T1000 (cell line): ENCODE results near the gene CDK11B.

Experiments used
- DNase-seq: peaks from one replicate; lab custom pipeline; 2025; ENCODE audit warnings: mixed read lengths; lab: John Stamatoyannopoulos, UW

Gene CDK11B

GRCh38 chr1:1615256-1616044 is 43.4 kb downstream of the CDK11B start, which contains the start of gene MIB2:
TSS of gene MIB2 (plus strand) at chr1:1615500. CDS start at chr1:1623453, 7,953 bp downstream.
- DNase-seq, result peak; percentile 96

GRCh38 chr1:1614954-1615255 is 43.9 kb downstream of the CDK11B start:
- DNase-seq, result no peak

GRCh38 chr1:1614204-1614953 is 44.4 kb downstream of the CDK11B start:
- no peak for DNase-seq

- no peak for DNase-seq
These were observed 45.2 kb downstream of the CDK11B start for GRCh38 chr1:1613509-1614082.

DNA sequence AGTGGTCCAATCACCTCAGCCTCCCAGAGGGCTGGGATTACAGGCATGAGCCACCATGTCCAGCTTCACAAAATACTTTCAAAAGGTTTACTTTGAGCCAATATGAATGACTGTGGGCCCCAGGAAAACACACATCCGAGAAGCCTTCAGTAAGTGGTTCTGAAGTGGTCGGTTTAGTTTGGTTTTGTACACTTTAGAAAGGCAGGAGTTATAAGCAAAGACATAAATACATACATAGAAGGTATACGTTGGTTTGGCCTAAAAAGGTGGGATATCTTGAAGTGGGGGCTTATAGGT is 46.8 kb downstream of the CDK11B start:
- DNase-seq, result no peak

DNA sequence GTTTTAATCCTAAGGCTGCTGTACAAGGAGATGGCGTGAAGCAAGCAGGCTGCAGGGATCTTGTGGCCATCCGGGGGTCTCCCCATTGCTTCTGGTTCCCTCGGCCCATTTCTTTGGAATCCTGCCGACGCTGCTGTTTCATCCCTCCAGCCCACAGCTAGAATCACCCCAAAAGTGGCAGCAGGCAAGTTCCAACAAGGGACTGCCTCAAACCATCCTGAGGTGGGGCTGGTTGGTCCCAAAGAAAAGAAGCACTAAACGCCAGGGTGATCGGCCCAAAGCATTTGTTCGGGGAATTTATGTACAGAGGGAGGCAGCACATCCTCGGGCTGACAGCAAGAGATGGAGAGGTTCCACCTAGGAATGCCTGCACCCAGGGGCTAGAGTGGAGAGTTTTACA is 48.0 kb downstream of the CDK11B start:
- DNase-seq, result no peak

- DNase-seq, result no peak
These were observed 48.9 kb downstream of the CDK11B start for GRCh38 chr1:1609822-1610485.

- DNase-seq, result no peak
These were observed 52.6 kb downstream of the CDK11B start for GRCh38 chr1:1606232-1606631.

DNA sequence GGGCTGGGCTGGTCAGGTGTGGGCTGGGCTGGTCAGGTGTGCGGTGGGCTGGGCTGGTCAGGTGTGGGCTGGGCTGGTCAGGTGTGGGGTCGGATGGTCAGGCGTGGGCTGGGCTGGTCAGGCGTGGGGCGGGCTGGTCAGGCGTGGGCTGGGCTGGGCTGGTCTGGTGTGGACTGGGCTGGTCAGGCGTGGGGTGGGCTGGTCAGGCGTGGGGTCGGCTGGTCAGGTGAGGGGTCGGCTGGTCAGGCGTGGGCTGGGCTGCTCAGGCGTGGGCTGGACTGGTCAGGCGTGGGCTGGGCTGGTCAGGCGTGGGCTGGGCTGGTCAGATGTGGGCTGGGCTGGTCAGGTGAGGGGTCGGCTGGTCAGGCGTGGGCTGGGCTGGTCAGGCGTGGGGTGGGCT is 53.1 kb downstream of the CDK11B start:
- no peak for DNase-seq

DNA sequence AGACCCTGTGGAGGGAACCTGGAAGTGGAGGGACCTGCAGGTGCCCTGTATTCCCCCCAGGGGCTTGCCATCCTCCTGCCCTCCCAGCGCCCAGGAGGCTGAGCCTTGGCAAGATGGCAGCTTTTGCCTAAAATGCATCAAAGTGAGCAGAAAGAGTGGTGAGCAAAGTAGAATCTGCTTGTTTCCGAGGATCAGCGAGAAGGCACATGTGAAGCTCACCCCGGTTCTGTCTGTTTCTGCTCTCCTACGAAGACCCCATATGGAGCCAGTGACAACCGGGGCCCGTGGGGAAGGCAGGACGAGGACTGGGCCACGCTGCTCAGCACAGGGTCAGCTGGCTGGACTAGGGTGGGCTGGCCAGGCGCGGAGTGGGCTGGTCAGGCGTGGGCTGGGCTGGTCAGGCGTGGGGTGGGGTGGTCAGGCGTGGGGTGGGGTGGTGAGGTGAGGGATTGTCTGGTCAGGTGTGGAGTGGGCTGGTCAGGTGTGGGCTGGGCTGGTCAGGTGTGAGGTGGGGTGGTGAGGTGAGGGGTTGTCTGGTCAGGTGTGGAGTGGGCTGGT is 53.7 kb downstream of the CDK11B start:
- no peak for DNase-seq

DNA sequence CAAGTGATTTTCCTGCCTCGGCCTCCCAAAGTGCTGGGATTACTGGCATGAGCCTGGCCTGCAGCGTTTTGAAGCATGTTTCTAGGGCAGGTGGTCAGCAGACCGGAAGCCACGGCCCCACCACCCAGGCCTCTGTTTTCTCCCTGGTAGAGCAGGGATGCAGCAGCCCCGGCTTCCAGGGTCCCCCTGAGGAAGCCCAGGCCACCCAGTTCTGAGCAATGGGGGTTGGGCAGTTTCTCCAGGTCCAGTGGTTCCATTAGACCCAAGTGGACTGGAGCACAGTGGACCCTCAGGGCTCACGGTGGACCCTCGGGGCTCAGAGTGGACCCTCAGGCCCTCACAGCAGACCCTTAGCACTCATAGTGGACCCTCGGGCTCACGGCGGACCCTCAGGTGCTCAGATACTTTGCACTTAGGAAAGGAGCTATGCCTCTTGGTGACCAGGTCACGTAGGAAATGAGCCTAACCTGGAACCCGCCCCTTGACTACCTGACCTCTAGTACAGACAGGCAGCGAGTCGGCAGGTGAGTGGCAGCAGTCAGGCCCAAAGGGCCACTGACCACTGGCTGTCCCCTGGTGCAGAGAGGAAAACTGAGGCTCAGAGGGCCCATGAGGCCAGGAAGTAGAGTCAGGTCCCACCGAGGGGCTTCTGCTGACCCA is 54.3 kb downstream of the CDK11B start:
- DNase-seq, result no peak

DNA sequence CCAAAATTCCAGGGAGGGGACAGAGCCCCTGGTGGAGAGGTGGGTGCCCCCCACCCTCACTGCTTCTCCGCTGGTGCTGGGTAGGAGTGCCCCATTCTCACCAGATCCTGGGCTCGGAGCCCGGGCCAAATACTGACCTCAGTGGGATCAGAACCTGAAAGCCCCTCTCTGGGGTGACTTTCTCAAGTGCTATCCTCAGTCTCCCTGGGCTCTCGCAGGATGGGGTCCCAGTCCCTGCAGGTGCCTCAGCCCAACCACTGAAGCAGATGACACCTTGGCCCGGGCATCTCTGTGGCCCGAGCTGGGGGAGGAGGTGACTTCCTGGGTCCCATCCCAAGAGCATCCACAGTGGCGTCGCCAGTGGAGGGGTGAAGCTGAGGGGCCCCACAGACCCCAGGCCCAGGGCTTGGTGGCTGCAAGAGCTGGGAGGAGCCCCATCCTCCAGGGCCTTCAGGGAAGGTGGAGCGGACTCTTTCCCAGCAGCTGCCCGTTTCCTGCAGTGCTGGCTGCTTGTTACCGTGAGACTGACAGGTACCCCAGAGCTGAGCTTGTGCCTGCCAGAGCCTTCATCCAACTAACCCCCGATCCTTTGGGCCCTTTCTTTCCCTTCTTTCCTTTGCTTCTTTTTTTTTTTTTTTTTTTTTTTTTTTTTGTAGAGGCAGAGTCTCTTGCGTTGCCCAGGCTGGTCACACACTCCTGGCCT is 55.0 kb downstream of the CDK11B start:
- no peak for DNase-seq

DNA sequence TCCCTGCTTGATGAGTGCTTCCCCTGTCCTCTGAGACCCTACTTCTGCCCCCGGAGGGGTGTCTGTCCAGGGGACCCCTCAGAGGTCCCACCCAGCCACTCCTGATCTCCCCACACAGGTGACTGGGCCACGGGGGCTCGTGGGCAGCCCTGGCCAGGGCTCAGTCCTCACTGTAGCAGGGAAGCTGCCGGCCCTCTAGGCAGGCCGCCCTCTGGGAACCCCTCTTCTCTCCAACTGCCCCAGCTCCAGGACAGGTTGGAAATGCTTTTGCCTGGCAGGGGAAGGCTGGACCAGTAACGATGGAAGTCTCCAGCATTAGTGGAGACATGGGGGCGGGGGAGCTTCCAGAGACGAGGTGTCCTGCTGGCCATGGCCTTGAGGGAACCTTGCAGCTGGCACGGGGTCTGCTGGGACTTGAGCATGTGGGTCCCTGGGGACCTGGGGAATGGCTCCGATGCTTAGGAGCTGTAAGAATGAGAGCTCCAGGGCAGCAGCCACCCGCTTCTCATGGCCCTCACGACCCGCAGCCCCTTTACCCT is 55.8 kb downstream of the CDK11B start:
- DNase-seq, result no peak

DNA sequence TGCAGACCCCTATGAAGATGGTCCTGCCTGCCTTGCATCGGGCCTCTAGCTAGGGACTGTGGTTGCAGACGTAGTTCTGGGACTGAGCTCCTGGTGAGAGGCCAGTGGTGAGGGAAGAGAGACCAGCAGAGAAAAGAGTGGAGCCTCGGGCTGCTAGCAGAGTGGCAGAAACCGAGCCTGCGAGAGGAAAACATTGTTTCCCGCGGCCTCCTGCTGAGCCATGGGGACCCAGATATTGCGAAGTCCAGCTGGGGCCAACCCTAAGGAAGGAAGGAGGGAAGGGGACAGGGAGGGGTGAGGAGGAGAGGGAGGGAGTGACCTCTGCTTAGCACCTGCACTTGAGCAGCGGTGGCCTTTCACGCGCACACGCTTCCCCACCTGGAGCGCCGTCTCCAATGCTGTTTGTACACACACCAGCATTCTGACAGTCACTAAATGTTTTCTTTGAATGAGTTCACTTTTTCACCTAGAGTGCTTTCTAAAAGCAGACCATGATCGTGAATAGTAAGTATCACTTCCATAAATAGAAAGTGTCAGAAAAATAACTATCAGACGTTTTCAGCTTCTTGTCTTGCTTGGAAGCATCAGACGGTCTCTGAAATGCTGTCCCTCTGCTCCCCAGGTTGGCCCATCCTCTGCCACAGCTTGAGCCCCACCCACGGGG is 56.4 kb downstream of the CDK11B start:
- no peak for DNase-seq

GRCh38 chr1:1601564-1602303 is 57.1 kb downstream of the CDK11B start:
- DNase-seq, result no peak

- DNase-seq, result no peak
These were observed 57.8 kb downstream of the CDK11B start for GRCh38 chr1:1600861-1601563.

GRCh38 chr1:1599935-1600860 is 58.6 kb downstream of the CDK11B start, which contains the start of gene FNDC10:
TSS of gene FNDC10 (minus strand) at chr1:1600135. CDS start at chr1:1600015, 120 bp downstream.
- no peak for DNase-seq
